ENCODE measurements around the gene LPIN3. TPM values are rescaled to one million over a fixed set of nuclear protein-coding genes. Genes with fewer than 3 reads are reported as not detected.

LPIN3 gene
- total and polyA plus RNA-seq, 2 donors (not counting 3 experiments of a cell fraction or from before 2014, with no cell fraction given) = 2.1 to 3.0 TPM

DNA sequence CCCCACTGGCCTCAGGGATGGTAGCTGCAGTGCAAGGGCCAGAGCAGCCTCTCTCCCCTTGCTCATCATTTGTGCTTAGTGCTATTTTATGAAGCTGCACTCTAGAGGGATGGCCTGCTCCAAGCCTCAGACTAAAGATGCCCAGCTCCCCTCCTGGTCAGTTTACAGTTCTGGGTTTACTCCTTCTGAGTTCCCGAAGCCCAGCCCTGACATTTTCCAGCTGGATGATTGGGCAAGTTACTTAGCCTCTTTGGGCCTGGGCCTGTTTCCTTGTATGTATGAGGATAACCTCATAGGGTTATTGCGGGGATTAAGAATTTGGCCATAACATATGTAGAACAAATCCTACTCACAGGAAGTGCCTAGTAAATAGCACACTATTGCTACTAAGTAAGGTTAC is 57.8 kb downstream of the LPIN3 start:
- no peaks in the 10 kb centered on the region for H3K9me3 ChIP-seq (replicated peaks; ENCODE audit: control insufficient read depth, insufficient read depth, low read length)
- intact Hi-C loops (cut with micrococcal nuclease) (no loop called here), dilution Hi-C loops (cut with MboI; ENCODE audit: extremely low pct_ligation_motif_present, low sequenced_read_pairs) (no loop called here)
- no TSS peak for BruUV-seq (replicated peaks)
- no peak overlapping the region for H2AFZ ChIP-seq (ENCODE audit: low read depth, low read length)
- TF ChIP-seq JUN (IDR thresholded peaks at IDR 0.05; ENCODE audit: borderline replicate concordance, insufficient read depth, insufficient read length, low read depth) = no peak
- no peak for TF ChIP-seq MYC (IDR thresholded peaks at IDR 0.05; ENCODE audit: low read depth, low read length)
- TF ChIP-seq POLR2A (IDR thresholded peaks at IDR 0.05; ENCODE audit: low read depth, low read length) = no peak
- TF ChIP-seq, protein P1, sequence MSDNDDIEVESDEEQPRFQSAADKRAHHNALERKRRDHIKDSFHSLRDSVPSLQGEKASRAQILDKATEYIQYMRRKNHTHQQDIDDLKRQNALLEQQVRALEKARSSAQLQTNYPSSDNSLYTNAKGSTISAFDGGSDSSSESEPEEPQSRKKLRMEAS (IDR thresholded peaks at IDR 0.05; ENCODE audit: insufficient read depth, insufficient read length) = no peak
- TF ChIP-seq FOS (IDR thresholded peaks at IDR 0.05; ENCODE audit: borderline replicate concordance, insufficient read depth, low read length) = no peak
- no peak for TF ChIP-seq GATA2 (IDR thresholded peaks at IDR 0.05; ENCODE audit: insufficient read depth, insufficient read length, low read depth, low read length)
- no peak for TF ChIP-seq EZH2 (IDR thresholded peaks at IDR 0.05; ENCODE audit: borderline replicate concordance, low read depth, low read length, severe bottlenecking)
- TF ChIP-seq CTCF (IDR thresholded peaks at IDR 0.05; ENCODE audit: extremely low read depth in 1 of 2, insufficient read depth in 1 of 2, low read depth in 1 of 2, low read length in 2 of 2) = no peak
- TF ChIP-seq POLR2AphosphoS5 (IDR thresholded peaks at IDR 0.05; ENCODE audit: insufficient read depth, low read depth, low read length) = no peak
- no peak overlapping the region for H3K27ac ChIP-seq (ENCODE audit: insufficient read depth, low read depth, low read length)
- FAIRE-seq (no peak), DNase-seq (ENCODE audit: low read depth, low spot score) (no peak)
- no peaks in the 10 kb centered on the region for H3K9me1 ChIP-seq (replicated peaks; ENCODE audit: control insufficient read depth, extremely low read depth, insufficient read depth, low read length)
- H3K4me1 ChIP-seq (ENCODE audit: control insufficient read depth, extremely low read depth, insufficient read depth, low read length) = no peaks in the 10 kb centered on the region
- ChIA-PET POLR2A (no interaction called here), CTCF (interaction anchor here (1.1 to 1.7 kb wide), 4 partner anchors 11 to 263 kb away, joined by 3 to 9 read pairs (median 4); no protein-coding TSS in a partner anchor)
- H3K27me3 ChIP-seq (ENCODE audit: control insufficient read depth in 2 of 2, insufficient read depth in 2 of 2, low read length in 2 of 2) = no peaks in the 10 kb centered on the region
- H3K4me3 ChIP-seq (replicated peaks in 1 of 3; ENCODE audit: insufficient read depth in 1 of 3, low read depth in 1 of 3, low read length in 3 of 3) = no peak overlapping the region
- no peaks in the 10 kb centered on the region for H4K20me1 ChIP-seq (replicated peaks; ENCODE audit: control insufficient read depth, extremely low read depth, insufficient read depth, low read length)
- H3K79me2 ChIP-seq (ENCODE audit: control insufficient read depth, insufficient read depth, low read length) = no peaks in the 10 kb centered on the region
- no peak overlapping the region for H3K9ac ChIP-seq (replicated peaks; ENCODE audit: extremely low read depth, insufficient read depth, low read length)
- H3K36me3 ChIP-seq (ENCODE audit: control insufficient read depth in 2 of 2, extremely low read depth in 1 of 2, insufficient read depth in 2 of 2, low read length in 2 of 2) = peaks cover 0 to 3% of the 10 kb centered on the region in 2 experiments
- no peak overlapping the region for H3K4me2 ChIP-seq (ENCODE audit: insufficient read depth, low read length)
